Retinal pigment epithelial cell (primary cell): ENCODE data around the gene POLR2F.

Source experiments
- DNase-seq: peaks from one replicate; pipeline ENCODE4 v3.0.0-alpha.2; 2010; ENCODE audit warnings: low read depth
- H3K4me3 ChIP-seq: 2 replicates; pipeline ENCODE4 v1.5.1; 2011; ENCODE audit warnings: mild to moderate bottlenecking, low read length, control low read depth, moderate library complexity
- TF ChIP-seq, protein P1 (sequence below): conservative IDR thresholded peaks from 2 replicates; pipeline ENCODE4 v1.5.1; 2011; ENCODE audit warnings: low read depth, low read length, control low read depth, inconsistent platforms

Gene POLR2F

DNA sequence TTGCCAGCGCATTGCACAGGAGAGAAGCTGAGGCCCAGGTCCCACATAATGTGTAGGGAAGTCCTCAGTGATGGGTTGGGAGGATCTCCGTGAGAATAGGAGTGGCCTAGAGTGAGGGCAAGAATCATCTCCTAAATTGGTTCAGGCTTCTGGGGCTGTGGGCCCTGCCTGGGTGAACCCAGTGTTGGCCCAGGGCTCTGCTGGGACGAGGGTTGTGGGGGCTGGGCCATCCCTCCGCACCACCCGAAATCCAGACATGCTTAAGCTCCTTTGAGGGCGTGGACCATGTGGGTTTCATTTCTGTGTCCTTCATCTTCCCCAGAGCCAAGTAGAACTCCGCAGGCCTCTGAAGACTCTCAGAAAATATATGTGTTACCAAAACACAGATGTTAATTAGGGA is 43.7 kb upstream of the POLR2F start:
- no peak for DNase-seq

DNA sequence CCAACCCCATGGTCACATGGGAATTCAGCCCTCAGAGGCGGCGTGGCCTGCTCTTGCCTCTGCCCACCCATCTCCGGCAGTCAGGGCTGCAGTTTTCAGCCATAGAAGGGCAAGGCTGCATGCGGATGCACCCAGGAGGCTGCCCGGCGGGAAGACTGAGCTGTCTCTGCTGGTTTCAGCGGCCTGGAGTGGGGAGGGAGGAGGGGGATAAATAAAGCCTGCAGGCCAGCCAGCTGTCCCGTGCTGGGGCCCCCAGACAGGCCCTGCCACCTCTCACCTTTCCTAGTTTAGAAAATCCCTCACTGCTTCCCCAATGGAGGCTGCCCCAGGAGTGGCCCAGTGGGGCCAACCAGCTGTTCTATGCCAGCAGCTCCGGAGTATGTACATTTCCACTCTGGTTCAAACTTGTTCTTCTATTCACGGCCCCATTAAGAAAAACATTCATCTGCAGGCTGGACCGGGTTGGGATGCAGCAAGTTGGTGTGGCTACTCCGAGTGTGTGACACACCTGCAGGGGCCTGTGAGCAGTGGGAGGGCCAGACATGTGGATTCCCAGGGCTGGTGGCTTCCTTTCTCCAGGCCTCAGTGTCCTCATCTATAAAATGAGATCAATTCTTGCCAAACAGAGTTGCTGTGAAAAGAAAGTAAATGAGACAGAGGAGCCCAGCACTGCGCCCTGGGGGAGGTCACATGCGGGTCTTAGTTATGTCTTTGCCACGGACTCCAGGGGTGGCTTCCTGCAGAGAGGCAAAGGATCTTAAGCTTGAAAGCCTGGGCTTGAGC is 42.4 kb upstream of the POLR2F start:
- DNase-seq = no peak
- no peak overlapping the region for H3K4me3 ChIP-seq
- TF ChIP-seq, protein P1, sequence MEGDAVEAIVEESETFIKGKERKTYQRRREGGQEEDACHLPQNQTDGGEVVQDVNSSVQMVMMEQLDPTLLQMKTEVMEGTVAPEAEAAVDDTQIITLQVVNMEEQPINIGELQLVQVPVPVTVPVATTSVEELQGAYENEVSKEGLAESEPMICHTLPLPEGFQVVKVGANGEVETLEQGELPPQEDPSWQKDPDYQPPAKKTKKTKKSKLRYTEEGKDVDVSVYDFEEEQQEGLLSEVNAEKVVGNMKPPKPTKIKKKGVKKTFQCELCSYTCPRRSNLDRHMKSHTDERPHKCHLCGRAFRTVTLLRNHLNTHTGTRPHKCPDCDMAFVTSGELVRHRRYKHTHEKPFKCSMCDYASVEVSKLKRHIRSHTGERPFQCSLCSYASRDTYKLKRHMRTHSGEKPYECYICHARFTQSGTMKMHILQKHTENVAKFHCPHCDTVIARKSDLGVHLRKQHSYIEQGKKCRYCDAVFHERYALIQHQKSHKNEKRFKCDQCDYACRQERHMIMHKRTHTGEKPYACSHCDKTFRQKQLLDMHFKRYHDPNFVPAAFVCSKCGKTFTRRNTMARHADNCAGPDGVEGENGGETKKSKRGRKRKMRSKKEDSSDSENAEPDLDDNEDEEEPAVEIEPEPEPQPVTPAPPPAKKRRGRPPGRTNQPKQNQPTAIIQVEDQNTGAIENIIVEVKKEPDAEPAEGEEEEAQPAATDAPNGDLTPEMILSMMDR = no peak

More for the DNA sequence above, 43.7 kb upstream of the POLR2F start:
- no peak overlapping the region for H3K4me3 ChIP-seq
- TF ChIP-seq, protein P1 = no peak

DNA sequence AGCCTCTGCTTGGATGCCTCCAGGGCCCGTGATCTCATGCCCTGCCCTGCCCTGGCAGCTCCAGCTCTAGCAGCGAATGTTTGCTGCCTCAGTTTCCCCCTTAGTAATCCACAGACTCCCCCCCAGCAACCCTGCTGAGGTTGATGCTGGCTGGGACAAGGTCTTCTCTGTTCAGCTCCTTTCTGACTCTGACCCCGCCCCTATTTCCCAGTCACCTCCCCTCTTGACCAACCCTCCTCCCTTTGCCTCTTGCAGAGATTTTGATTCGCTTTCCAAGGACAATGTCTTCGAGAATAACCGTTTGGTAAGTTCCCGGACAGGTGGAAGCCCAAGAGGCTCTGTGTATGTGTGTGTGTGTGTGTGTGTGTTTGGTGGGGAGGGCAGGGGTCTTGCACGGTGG is 41.8 kb upstream of the POLR2F start:
- no peak overlapping the region for H3K4me3 ChIP-seq
- DNase-seq = no peak
- TF ChIP-seq, protein P1 = no peak

DNA sequence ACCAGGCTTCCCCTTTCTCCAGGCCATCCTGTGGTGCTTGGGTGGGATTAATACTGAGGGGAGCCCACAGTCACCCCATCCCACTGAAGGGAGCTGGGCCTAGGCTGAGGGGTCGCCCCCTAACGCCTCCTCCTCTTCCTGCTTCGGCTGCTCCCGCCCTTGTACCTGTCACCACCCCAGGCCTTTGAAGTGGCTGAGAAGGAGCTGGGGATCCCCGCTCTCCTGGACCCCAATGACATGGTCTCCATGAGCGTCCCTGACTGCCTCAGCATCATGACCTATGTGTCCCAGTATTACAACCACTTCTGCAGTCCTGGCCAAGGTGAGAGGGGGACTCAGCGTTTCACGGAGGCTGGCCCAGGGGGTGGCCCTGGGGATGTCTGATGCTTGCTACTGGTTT is 41.3 kb upstream of the POLR2F start:
- no peak for DNase-seq
- TF ChIP-seq, protein P1 = no peak
- no peak overlapping the region for H3K4me3 ChIP-seq

DNA sequence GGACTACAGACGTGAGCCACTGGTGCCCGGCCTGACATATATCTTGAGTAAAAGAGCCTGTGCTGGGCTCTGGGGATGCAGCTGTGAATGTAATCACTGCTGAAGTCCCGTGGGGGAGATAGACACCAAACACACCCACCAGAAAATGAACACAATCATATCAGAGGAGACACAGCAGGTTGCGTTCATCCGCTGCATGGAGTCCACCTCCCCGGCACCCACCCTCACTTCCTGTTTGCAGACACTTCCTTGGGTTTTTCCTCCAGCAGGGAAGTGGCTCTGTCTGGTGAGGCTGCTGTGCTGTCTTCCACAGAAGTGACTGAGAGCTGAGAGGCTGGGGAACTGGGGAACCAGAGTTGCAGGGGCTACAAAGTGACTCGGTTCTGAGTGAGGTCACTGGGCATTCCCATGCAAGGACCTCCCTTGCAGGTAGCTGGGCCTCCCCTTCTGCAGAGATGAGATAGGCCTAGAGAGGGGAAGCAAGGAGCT is 40.2 kb upstream of the POLR2F start:
- H3K4me3 ChIP-seq = no peak overlapping the region
- TF ChIP-seq, protein P1 = no peak
- DNase-seq = no peak

DNA sequence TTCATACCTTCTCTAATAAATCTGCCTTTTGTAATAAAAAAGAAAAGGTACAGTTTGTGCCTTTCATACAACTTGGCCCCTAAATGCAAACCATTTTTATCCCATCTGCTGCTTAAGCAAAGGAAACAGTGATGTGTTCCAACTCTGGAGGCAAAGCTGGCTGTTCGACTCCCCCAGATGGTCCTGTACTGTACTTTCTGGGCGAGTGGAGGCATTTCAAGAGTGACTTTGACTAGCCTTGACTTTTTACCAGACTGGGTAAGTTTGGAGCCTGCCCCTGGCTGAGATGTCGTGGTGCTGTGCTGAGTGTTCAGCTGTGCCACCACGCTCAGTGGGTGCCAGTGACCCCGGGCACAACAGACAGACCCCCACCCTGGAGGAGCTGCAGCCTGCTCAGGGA is 37.2 kb upstream of the POLR2F start:
- TF ChIP-seq, protein P1 = no peak
- DNase-seq = no peak
- H3K4me3 ChIP-seq = no peak overlapping the region
